Tibial nerve (tissue), 4 donors: ENCODE results near the gene SEMA6B. TPM values are rescaled to one million over a fixed set of nuclear protein-coding genes. Genes with fewer than 3 reads are reported as not detected.

ENCODE experiments used
- DNase-seq, 2 donors: peaks; one replicate each; pipeline ENCODE4 v3.0.0-alpha.2; 2019; ENCODE audit warnings: low spot score in 2 of 2
- H3K27ac ChIP-seq, 4 donors: fragments of 200-600 bp; sonication (generic) in 3 of 4; one replicate each; pipeline ENCODE4 v1.5.1; 2017 to 2019; ENCODE audit warnings: mild to moderate bottlenecking in 1 of 4
- H3K27me3 ChIP-seq, 2 donors: fragments of 200-600 bp; sonication (generic) in 1 of 2; one replicate each; pipeline versions ENCODE4 v1.5.1 to v1.6.0; 2017 to 2019
- H3K36me3 ChIP-seq, 3 donors: fragments of 200-600 bp; sonication (generic); one replicate each; pipeline ENCODE4 v1.5.1; 2018 to 2019
- H3K4me1 ChIP-seq, 4 donors: fragments of 200-600 bp; sonication (generic) in 3 of 4; one replicate each; pipeline ENCODE4 v1.5.1; 2017 to 2019
- H3K4me3 ChIP-seq, 4 donors: fragments of 200-600 bp; sonication (generic) in 3 of 4; one replicate each; pipeline ENCODE4 v1.5.1; 2017 to 2019; ENCODE audit warnings: mild to moderate bottlenecking in 1 of 4, moderate library complexity in 1 of 4
- H3K9me3 ChIP-seq, 4 donors: fragments of 200-600 bp; sonication (generic) in 3 of 4; one replicate each; pipeline ENCODE4 v1.5.1; 2017 to 2019
- EP300 ChIP-seq, 2 donors: sonication (generic); formaldehyde crosslinking; IDR thresholded peaks; one replicate each; pipeline ENCODE4 v1.6.1; 2017; ENCODE audit warnings: antibody characterized with exemption in 2 of 2, mild to moderate bottlenecking in 1 of 2
- POLR2A ChIP-seq, 2 donors: fragments of 450-650 bp; IDR thresholded peaks; one replicate each; pipeline ENCODE4 v1.6.1; 2017; ENCODE audit warnings: antibody characterized with exemption in 2 of 2, mild to moderate bottlenecking in 2 of 2, moderate library complexity in 2 of 2
- WGBS, 2 donors: methylation state at CpG; one replicate each; pipeline ENCODE4 v1.1.5; 2018; 5-methylcytosine and 5-hydroxymethylcytosine counted together
- total RNA-seq, 4 donors: library from RNA; depleted of rRNA; stranded (reverse); fragments of >200 nt; gene quantifications; one replicate each; pipeline ENCODE4 v1.1.0, GENCODE V29; 2016
- TF ChIP-seq, protein P1 (sequence below), 5 experiments: fragments of 200-600 bp in 3 of 5; fragments of 450-650 bp in 2 of 5; sonication (generic) in 3 of 5; IDR thresholded peaks; one replicate each; pipeline ENCODE4 v1.5.1; 2016 to 2019; ENCODE audit warnings: antibody characterized with exemption in 5 of 5, mild to moderate bottlenecking in 3 of 5, moderate library complexity in 2 of 5

Gene SEMA6B, protein sequence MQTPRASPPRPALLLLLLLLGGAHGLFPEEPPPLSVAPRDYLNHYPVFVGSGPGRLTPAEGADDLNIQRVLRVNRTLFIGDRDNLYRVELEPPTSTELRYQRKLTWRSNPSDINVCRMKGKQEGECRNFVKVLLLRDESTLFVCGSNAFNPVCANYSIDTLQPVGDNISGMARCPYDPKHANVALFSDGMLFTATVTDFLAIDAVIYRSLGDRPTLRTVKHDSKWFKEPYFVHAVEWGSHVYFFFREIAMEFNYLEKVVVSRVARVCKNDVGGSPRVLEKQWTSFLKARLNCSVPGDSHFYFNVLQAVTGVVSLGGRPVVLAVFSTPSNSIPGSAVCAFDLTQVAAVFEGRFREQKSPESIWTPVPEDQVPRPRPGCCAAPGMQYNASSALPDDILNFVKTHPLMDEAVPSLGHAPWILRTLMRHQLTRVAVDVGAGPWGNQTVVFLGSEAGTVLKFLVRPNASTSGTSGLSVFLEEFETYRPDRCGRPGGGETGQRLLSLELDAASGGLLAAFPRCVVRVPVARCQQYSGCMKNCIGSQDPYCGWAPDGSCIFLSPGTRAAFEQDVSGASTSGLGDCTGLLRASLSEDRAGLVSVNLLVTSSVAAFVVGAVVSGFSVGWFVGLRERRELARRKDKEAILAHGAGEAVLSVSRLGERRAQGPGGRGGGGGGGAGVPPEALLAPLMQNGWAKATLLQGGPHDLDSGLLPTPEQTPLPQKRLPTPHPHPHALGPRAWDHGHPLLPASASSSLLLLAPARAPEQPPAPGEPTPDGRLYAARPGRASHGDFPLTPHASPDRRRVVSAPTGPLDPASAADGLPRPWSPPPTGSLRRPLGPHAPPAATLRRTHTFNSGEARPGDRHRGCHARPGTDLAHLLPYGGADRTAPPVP
- total RNA-seq, result 10 to 100 TPM in 2 of 4 donors, 1 to 10 TPM in 2; 1.5 to 18.6 (median 7.4) TPM

DNA sequence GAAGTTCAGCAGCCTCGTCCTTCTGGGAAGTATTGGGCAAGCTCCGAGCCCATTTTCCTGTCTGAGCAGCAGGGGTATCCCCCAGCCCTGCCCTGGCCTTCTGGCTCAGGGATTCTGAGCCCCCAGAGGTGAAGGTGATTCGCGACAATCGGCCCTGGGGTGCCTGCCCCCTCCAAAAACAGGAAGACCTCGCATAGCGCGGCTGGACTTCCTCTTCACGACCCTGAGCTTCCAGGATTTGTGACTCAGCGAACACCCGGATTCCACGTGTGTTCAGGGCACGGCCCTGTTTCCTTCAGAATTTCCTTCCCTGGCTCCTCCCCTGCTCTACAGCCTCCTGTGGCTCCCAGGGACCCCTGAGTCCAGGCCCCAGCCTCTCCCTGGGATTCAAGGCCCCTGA, at the start of gene SEMA6B:
Gene SEMA6B (minus strand): TSS at position 116 of the 400 bp plus-strand sequence. CDS start 1,227 bp downstream, outside the sequence.
- TF ChIP-seq POLR2A (IDR thresholded peaks at IDR 0.05), result no peak
- TF ChIP-seq EP300 (IDR thresholded peaks at IDR 0.05), result peak in 1 of 2 donors; percentile 73
- DNase-seq, result peak in 1 of 2 donors; percentile 37
- H3K4me3 ChIP-seq, result peak within 1 kb of the TSS in 3 of 4 donors; percentile 7 to 42 (median 18)
- peaks cover 0 to 8% of the 10 kb centered on the region in 2 donors for H3K27me3 ChIP-seq
- no peaks in the 10 kb centered on the region for H3K9me3 ChIP-seq
- peak within 1 kb of the TSS in 2 of 4 donors; percentile 36 to 66 for H3K27ac ChIP-seq
- 64 to 71% methylated on average over 13 of the region's 13 CpGs for WGBS, 2 donors
- peaks cover 0 to 4% (median 0%) of the 10 kb centered on the region in 4 donors for H3K4me1 ChIP-seq
- H3K36me3 ChIP-seq, result no peaks in the 10 kb centered on the region

DNA sequence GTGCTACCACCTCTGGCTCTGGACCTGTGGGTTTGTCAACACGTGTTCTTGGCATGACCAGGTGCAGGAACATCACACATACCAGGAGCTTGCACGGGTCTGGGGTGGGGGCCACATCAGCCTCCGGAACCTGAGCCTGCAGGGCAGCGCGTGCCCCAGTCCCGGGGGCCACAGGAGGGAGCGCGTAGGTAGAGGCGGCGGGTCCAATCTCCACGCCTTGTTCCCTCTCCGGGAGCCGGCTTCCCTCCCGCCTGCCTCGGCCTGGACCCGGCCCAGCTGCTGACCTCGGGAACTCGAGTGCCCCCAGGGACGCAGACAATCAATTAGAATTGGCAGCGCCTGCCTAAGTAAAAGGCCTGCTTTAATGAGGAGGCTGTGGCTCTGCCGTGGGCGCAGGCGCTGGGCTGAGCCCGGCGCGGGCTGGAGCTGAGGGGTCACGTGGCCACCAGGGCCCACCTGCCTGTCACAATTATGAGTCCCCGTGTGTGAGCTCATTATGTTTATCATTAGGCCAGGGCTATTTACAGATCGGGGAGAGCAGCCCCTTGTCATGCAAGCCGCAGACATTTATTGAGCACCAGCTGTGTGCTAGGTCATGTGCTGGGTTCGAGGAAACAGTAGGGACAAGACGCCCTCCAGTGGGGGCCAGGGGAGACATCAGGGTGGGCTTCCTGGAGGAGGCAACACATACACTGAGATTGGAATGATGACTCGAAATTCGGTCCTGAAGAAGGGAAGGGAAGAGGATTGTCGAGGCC, 47.6 kb upstream of the SEMA6B start:
- no peak for TF ChIP-seq EP300 (IDR thresholded peaks at IDR 0.05)
- TF ChIP-seq, protein P1, sequence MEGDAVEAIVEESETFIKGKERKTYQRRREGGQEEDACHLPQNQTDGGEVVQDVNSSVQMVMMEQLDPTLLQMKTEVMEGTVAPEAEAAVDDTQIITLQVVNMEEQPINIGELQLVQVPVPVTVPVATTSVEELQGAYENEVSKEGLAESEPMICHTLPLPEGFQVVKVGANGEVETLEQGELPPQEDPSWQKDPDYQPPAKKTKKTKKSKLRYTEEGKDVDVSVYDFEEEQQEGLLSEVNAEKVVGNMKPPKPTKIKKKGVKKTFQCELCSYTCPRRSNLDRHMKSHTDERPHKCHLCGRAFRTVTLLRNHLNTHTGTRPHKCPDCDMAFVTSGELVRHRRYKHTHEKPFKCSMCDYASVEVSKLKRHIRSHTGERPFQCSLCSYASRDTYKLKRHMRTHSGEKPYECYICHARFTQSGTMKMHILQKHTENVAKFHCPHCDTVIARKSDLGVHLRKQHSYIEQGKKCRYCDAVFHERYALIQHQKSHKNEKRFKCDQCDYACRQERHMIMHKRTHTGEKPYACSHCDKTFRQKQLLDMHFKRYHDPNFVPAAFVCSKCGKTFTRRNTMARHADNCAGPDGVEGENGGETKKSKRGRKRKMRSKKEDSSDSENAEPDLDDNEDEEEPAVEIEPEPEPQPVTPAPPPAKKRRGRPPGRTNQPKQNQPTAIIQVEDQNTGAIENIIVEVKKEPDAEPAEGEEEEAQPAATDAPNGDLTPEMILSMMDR (IDR thresholded peaks at IDR 0.05), result no peak
- TF ChIP-seq POLR2A (IDR thresholded peaks at IDR 0.05), result no peak
- Histone ChIP-seq H3K27me3 (peaks cover 0 to 39% of the 10 kb centered on the region in 2 donors), H3K36me3 (no peaks in the 10 kb centered on the region), H3K9me3 (no peaks in the 10 kb centered on the region), H3K4me1 (peaks cover 0 to 17% (median 3%) of the 10 kb centered on the region in 4 donors), H3K4me3 (no peak overlapping the region), H3K27ac (no peak overlapping the region)
- peak in 1 of 2 donors; percentile 31 for DNase-seq
- WGBS, 2 donors, result 25 to 27% methylated on average over 16 to 18 of the region's 35 CpGs

DNA sequence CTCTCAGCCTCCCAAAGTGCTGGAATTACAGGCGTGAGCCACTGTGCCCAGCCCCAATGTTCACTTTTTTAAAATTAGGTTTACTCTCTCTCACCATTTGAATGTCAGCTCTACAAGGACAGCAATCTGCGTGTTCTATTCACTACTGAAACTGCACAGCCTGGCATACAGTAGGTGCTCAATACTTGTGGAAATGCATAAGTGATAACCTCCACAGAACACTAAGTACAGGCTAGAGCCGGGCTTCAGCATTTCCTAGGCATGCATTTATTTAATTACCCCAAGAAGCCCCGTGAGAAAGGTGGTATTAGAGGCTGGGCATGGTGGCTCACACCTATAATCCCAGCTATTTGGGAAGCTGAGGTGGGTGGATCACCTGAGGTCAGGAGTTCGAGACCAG, 46.7 kb upstream of the SEMA6B start:
- Histone ChIP-seq H3K4me3 (no peak overlapping the region), H3K27me3 (peaks cover 0 to 39% of the 10 kb centered on the region in 2 donors), H3K36me3 (no peaks in the 10 kb centered on the region), H3K9me3 (no peaks in the 10 kb centered on the region), H3K27ac (no peak overlapping the region), H3K4me1 (peaks cover 0 to 17% (median 3%) of the 10 kb centered on the region in 4 donors)
- no peak for TF ChIP-seq POLR2A (IDR thresholded peaks at IDR 0.05)
- TF ChIP-seq, protein P1 (IDR thresholded peaks at IDR 0.05), result no peak
- no peak for TF ChIP-seq EP300 (IDR thresholded peaks at IDR 0.05)
- DNase-seq, result no peak
- WGBS, 2 donors, result 73 to 81% methylated on average over 5 of the region's 5 CpGs

DNA sequence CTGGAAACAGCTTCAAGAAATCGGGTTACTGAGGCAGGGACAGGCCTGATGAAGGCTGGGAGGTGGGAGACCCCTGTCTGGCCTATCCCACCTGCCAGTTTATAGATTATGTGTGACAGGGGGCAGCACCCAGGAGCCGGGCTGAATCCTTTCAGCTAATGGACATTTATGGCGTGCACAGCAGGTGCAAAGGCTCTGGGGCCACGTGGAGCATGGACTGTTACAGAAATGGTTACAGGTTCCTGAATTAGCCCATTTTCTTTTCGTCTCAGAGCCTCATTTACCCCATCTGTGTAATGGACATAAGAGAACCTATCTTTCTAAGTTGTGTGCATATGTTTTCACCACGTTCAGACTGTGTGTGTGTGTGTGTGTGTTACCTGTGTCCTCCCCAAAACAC, 45.4 kb upstream of the SEMA6B start:
- H3K4me3 ChIP-seq, result no peak overlapping the region
- no peaks in the 10 kb centered on the region for H3K36me3 ChIP-seq
- no peaks in the 10 kb centered on the region for H3K9me3 ChIP-seq
- H3K27ac ChIP-seq, result no peak overlapping the region
- DNase-seq, result no peak
- peaks cover 0 to 12% (median 3%) of the 10 kb centered on the region in 4 donors for H3K4me1 ChIP-seq
- 69 to 72% methylated on average over 6 of the region's 6 CpGs for WGBS, 2 donors
- peaks cover 0 to 42% of the 10 kb centered on the region in 2 donors for H3K27me3 ChIP-seq
- TF ChIP-seq EP300 (IDR thresholded peaks at IDR 0.05), result no peak
- TF ChIP-seq, protein P1 (IDR thresholded peaks at IDR 0.05), result no peak
- TF ChIP-seq POLR2A (IDR thresholded peaks at IDR 0.05), result no peak

DNA sequence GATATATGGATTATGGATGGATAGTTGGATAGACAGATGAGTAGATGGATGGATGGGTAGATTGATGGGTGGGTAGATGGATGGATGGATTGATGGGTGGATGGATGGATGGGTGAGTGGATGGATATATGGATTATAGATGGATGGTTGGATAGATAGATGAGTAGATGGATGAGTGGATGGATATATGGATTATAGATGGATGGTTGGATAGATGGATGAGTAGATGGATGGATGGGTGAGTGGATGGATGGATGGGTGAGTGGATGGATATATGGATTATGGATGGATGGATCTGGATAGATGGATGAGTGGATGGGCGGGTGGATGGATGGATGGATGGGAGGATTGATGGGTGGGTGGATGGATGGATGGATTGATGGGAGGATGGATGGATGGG, 43.4 kb upstream of the SEMA6B start:
- 89% methylated on average over 1 of the region's 1 CpG for WGBS, 2 donors
- Histone ChIP-seq H3K4me1 (peaks cover 0 to 18% (median 5%) of the 10 kb centered on the region in 4 donors), H3K4me3 (no peak overlapping the region), H3K27me3 (peaks cover 0 to 61% of the 10 kb centered on the region in 2 donors), H3K36me3 (no peaks in the 10 kb centered on the region), H3K9me3 (no peaks in the 10 kb centered on the region), H3K27ac (no peak overlapping the region)
- TF ChIP-seq, protein P1 (IDR thresholded peaks at IDR 0.05), result no peak
- TF ChIP-seq EP300 (IDR thresholded peaks at IDR 0.05) (no peak), POLR2A (IDR thresholded peaks at IDR 0.05) (no peak)
- DNase-seq, result no peak
